Fibroblast of villous mesenchyme (primary cell): ENCODE results near the gene SGMS2. TPM values are rescaled to one million over a fixed set of nuclear protein-coding genes. Genes with fewer than 3 reads are reported as not detected.

ENCODE experiments used
- DNase-seq: peaks from one replicate; pipeline ENCODE4 v3.0.0-alpha.2; 2010; ENCODE audit warnings: low read depth
- H3K4me3 ChIP-seq: 2 replicates; pipeline ENCODE4 v1.5.1; 2011; ENCODE audit warnings: low read depth, mild to moderate bottlenecking, low read length
- CTCF ChIP-seq: IDR thresholded peaks from 2 replicates; pipeline ENCODE4 v1.5.1; 2012; ENCODE audit warnings: low read depth, mild to moderate bottlenecking, low read length; ENCODE audit not compliant: insufficient read depth
- small RNA-seq: library from RNA; depleted of rRNA; stranded (forward); fragments of <200 nt; gene quantifications from one replicate; pipeline ENCODE3, GENCODE V24; 2012
- total RNA-seq: library from RNA; depleted of rRNA; stranded (reverse); fragments of >200 nt; gene quantifications from 2 replicates; pipeline ENCODE4 v1.2.3, GENCODE V29; 2012

The SGMS2 gene
- total RNA-seq, 1 donor, result 186 TPM

GRCh38 chr4:107951551-107951950 lies 126.8 kb downstream of the SGMS2 start:
- no peak for TF ChIP-seq CTCF
- peak; percentile 43 for DNase-seq
- H3K4me3 ChIP-seq, result no peak overlapping the region

DNA sequence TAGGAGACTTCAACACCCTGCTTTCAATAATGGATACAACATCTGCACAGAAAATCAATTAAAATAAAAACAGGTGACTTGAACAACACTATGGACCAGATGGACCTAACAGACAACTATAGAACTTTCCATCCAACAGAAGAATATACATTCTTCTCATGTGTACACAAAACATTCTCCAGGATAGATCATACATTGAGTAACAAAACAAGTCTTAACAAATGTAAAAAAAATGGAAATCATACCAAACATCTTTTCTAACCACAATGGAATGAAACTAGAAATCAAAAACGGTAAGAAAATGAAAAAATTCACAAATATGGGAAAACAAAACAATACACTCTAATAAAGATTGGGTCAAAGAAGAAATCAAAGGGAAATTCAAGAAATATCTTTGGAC lies 131.3 kb downstream of the SGMS2 start:
- no peak for TF ChIP-seq CTCF
- no peak for DNase-seq
- no peak overlapping the region for H3K4me3 ChIP-seq

Small RNA genes lying within 50 kb of the gene (small RNA-seq; reads per million reads assigned to genes)
- gene RNU6-733P, result not detected

Other genes starting within 250 kb of the SGMS2 start
- 53.1 and 78.6 TPM in 2 replicates for gene PAPSS1, start 104.7 kb upstream of the SGMS2 start, total RNA-seq
- 10.3 and 19.0 TPM in 2 replicates for gene CYP2U1, start 106.6 kb downstream of the SGMS2 start, total RNA-seq
- gene HADH, start 165.0 kb downstream of the SGMS2 start, total RNA-seq, result 9.3 and 11.2 TPM in 2 replicates